DOHH2 (cell line): Measurements from ENCODE around the gene GPRIN3.

Experiments used
- CTCF ChIP-seq: fragments of 200-600 bp; sonication (generic); IDR thresholded peaks from one replicate; pipeline ENCODE4 v1.5.1; 2014; ENCODE audit warnings: antibody characterized with exemption, mild to moderate bottlenecking, low read depth, low read length; ENCODE audit not compliant: poor library complexity, severe bottlenecking
- EZH2phosphoT487 ChIP-seq: fragments of 200-600 bp; sonication (generic); IDR thresholded peaks from 2 replicates; pipeline ENCODE4 v1.6.1; 2017; ENCODE audit warnings: borderline replicate concordance, mild to moderate bottlenecking, antibody characterized with exemption, low read length, moderate library complexity, mixed read lengths

GRCh38 chr4:89296399-89296798, 11.2 kb downstream of the GPRIN3 start:
- TF ChIP-seq EZH2phosphoT487 = no peak
- no peak for TF ChIP-seq CTCF
